Activated T-helper 1 cell treated with Interleukin-2 at 50 U/mL for 16 hours (primary cell): Measurements from ENCODE around the gene RTP5.
"Not testable (repeated sequence)": the region's sequence is repeated elsewhere in the genome, so short reads cannot be mapped to it uniquely, and the experiment has no call there.

ENCODE experiments used
- DNase-seq: peaks from one replicate; pipeline ENCODE4 v3.0.0-alpha.2; 2020; ENCODE audit warnings: low read depth

RTP5 gene

GRCh38 chr2:241869087-241869961, at the start of gene RTP5:
Gene RTP5 (plus strand): TSS chr2:241869729. CDS start chr2:241869757, 28 bp downstream.
- DNase-seq, result no peak

DNA sequence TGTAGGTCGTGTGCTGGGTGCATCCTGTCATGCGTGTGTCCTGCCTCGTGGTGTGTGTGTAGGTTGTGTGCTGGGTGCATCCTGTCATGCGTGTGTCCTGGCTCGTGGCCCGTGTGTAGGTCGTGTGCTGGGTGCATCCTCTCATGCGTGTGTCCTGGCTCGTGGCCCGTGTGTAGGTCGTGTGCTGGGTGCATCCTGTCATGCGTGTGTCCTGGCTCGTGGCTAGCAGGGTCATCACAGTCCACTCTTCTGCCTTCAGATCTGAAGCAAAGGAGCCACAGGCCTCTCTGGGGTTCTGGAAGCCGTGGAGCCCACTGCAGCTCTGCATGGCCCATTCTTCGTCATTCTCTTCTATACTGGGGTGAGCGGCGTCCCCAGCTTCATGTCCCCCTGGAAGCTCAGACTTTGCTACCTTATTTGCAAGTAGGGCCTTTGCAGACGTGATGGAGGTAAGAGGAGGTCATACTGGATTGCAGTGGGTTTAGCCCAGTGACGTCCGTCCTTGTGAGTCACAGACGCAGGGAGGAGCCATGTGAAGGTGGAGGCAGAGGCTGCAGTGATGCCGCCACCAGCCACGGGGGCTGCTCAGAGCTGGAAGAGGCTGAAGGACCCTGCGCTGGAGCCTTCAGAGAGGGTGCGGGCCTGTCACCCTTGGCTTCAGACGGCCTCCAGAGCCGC, 49.4 kb upstream of the RTP5 start:
- DNase-seq, result not testable (repeated sequence)

- no peak for DNase-seq
These were observed 48.7 kb upstream of the RTP5 start for GRCh38 chr2:241820625-241821384.

- DNase-seq, result no peak
These were observed 47.9 kb upstream of the RTP5 start for GRCh38 chr2:241821460-241822263.

DNA sequence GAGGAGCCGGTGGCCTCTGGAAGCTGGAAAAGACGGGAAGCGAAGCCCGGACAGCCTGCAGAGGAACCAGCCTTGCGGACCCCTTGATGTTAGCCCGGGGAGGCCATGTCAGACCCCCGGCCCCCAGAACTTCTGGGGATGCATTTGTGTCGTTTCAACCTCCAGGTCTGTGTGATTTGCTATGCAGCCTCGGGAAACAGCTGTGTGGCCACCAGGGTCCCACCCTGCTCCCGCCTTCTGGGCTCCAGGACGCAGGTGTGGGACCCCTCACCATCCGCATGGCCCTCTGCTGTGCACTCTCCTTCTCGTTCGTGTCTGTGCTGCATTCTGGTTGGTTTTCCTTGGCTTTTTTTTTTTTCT, 47.3 kb upstream of the RTP5 start:
- no peak for DNase-seq

DNA sequence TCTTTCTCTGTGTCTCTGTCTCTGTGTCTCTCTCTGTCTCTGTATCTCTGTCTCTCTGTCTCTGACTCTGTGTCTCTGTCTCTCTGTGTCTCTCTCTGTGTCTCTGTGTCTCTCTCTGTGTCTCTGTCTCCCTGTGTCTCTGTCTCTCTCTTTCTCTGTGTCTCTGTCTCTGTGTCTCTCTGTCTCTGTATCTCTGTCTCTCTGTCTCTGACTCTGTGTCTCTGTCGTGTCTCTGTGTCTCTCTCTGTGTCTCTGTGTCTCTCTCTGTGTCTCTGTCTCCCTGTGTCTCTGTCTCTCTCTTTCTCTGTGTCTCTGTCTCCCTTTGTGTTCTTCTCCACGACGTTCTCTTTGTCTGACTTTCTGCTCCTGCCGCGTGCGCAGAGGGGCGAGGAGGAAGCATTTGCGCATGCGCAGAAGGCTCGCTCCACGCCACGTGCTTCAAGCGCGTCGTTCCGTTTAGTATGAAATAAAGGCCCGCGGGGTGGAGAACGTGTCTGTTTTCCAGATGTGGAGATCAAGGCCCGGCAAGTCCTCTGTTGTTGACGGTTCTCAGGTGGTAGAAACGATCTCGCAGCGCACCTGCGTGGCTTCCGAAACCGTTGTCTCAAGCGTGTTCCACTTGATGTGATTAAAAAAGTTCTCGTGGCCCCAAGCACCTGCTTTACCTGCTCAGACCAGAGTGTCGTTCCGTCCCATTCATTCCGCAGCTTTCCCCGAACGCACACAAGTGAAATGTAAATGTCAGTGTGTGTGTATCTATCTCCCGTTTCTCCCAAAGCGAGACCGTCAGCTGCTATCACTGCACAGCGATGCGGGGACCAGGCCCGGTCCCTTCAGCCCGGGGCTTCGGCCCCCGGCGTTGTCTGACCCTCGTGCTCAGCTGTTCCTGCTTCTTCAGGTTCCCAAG, 45.7 kb upstream of the RTP5 start:
- DNase-seq, result not testable (repeated sequence)

- no peak for DNase-seq
These were observed 42.1 kb upstream of the RTP5 start for GRCh38 chr2:241827394-241827793.

- DNase-seq, result no peak
These were observed 36.3 kb upstream of the RTP5 start for GRCh38 chr2:241833101-241833663.

GRCh38 chr2:241833756-241834526, 35.6 kb upstream of the RTP5 start:
- DNase-seq, result not testable (repeated sequence)

DNA sequence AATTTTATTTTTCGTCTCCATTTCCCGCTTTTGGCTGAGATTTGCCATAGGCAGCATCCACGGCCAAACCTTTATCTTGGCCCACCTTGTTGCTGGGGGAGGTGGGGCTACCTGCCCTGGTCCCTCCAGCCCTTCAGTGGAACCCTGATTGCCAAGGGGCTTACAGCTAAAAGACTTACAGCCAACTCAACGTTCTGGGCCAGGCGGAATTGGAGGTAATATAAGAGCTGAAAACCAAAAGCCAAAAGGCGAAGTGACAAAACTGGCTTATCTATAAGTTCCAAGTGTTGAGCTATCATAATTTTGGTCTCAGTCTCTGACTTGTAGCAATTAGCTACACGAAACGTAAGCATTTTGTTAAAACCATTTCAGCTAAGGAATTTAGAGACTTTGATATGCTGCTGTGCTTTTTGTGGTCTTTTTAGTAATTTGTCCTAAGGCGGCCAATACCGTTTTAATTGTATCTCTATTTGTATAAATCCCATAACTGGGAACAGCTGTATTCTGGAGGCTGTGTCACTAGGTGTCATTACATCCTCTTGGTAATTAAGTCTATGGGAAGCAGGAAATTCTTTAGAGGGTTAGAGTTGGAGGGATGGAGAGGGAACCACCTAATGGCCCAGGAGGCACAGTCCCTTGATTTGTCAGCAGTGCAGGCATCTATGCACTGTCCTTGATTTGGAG, 34.9 kb upstream of the RTP5 start:
- DNase-seq, result no peak

DNA sequence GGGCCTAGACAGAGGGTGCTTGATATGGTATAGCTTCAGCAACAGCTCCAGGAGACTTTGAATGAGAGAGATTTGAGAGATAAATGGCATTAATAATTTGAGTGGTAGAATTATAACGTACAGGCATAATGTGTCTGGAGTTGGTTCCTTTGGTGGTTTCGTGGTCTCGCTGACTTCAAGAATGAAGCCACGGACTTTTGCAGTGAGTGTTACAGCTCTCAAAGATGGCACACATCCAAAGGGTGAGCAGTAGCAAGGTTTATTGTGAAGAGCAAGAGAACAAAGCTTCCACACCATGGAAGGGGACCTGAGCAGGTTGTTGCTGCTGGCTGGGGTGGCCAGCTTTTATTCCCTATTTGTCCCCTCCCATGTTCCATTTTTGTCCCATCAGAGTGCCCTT, 33.9 kb upstream of the RTP5 start:
- DNase-seq, result no peak

GRCh38 chr2:241836292-241836691, 33.2 kb upstream of the RTP5 start:
- DNase-seq, result no peak

- DNase-seq, result no peak
These were observed 32.1 kb upstream of the RTP5 start for GRCh38 chr2:241837197-241837965.

GRCh38 chr2:241841181-241842066, 28.1 kb upstream of the RTP5 start:
- DNase-seq, result no peak

DNA sequence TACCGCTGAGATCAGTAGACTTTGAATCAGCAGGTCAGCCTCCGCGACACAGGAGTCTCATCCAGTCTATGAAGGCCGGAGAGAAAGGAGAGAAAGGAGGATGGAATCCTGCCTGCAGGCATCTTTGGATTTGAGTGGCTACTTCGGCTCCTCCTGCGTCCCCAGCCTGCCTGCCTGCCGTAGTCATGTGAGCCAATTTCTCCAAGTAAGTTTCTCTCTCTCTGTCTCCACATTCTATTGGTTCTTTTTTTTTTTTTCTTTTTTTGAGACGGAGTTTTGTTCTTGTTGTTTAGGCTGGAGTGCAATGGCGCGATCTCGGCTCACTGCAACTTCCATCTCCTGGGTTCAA, 27.5 kb upstream of the RTP5 start:
- no peak for DNase-seq

- DNase-seq, result no peak
These were observed 26.8 kb upstream of the RTP5 start for GRCh38 chr2:241842620-241843211.
